GM12892 (cell line): ENCODE data around the gene ABCA1.

Experiments
- POLR2A ChIP-seq: IDR thresholded peaks from 2 replicates; pipeline ENCODE4 v1.6.1; 2011; ENCODE audit warnings: low read depth, low read length, control low read depth
- POLR2AphosphoS5 ChIP-seq: IDR thresholded peaks from 2 replicates; pipeline ENCODE4 v1.6.1; 2011; ENCODE audit warnings: low read depth, low read length, control low read depth
- TAF1 ChIP-seq: IDR thresholded peaks from 2 replicates; pipeline ENCODE4 v1.6.1; 2011; ENCODE audit warnings: low read depth, mild to moderate bottlenecking, control low read depth, low read length, borderline replicate concordance

DNA sequence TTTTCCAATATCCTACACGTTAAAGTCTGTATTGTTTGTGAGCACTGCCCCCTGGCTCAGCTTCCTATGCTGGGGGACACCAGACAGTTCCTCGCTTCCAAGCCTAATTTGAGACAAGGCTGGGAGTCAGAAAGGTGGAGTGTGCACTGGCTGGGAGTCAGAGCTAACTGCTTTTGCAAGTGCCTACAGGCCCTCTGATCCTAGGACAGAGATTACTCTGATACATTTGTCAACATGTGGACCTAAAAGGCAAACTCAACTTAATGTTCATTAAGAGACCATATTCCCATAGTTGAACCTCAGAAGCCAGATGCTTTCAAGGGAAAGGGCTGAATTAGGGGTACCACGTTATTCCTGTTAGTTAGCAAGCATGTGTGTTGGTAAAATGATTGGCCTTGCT lies 83.2 kb downstream of the ABCA1 start:
- TF ChIP-seq TAF1: no peak
- TF ChIP-seq POLR2A: no peak
- TF ChIP-seq POLR2AphosphoS5: no peak
